Body of pancreas (tissue), 4 donors: ENCODE data around the gene TIPIN.

Experiments used
- CTCF ChIP-seq, 7 experiments: fragments of 450-650 bp in 4 of 7; fragments of 200-600 bp in 3 of 7; sonication (generic) in 3 of 7; IDR thresholded peaks; one replicate each; pipeline ENCODE4 v1.5.1; 2016 to 2019; ENCODE audit warnings: antibody characterized with exemption in 7 of 7
- POLR2A ChIP-seq, 3 donors: fragments of 450-650 bp; IDR thresholded peaks; one replicate each; pipeline ENCODE4 v1.6.1; 2016; ENCODE audit warnings: antibody characterized with exemption in 3 of 3, mild to moderate bottlenecking in 2 of 3

DNA sequence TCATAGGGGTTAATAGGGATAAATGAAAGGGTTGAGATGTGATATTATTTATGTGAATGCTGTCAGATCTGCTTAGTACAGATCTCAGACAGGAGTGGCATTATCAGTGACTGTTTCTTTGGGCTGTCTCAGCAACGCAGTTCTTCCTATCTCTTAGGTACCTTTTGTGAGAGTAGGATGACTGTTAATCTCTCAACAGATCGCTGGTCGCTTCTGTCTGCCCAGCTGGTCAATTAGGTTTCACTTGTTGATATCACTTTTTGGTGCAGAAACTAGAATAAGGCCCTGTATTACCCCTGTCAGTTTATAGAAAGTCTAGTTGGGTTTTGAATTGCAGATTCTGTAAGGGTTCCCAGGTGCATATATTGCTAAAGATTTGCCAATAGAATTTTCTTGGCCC, 46.7 kb downstream of the TIPIN start:
- TF ChIP-seq POLR2A (IDR thresholded peaks at IDR 0.05) = no peak
- TF ChIP-seq CTCF (IDR thresholded peaks at IDR 0.05) = no peak
